OCI-LY7 (cell line): ENCODE results near the gene PLAAT3.
"Not testable (repeated sequence)": the region's sequence is repeated elsewhere in the genome, so short reads cannot be mapped to it uniquely, and the experiment has no call there.

Source experiments
- EZH2phosphoT487 ChIP-seq: fragments of 200-600 bp; sonication (generic); IDR thresholded peaks from 2 replicates; pipeline ENCODE4 v1.6.1; 2018; ENCODE audit warnings: low read depth, borderline replicate concordance, mild to moderate bottlenecking, mixed run types, antibody characterized with exemption, low read length, moderate library complexity, mixed read lengths
- TF ChIP-seq, protein P1 (sequence below): fragments of 200-600 bp; sonication (generic); conservative IDR thresholded peaks from 2 replicates; pipeline ENCODE4 v1.5.1; 2014; ENCODE audit warnings: mild to moderate bottlenecking, antibody characterized with exemption, low read length, moderate library complexity, mixed read lengths

DNA sequence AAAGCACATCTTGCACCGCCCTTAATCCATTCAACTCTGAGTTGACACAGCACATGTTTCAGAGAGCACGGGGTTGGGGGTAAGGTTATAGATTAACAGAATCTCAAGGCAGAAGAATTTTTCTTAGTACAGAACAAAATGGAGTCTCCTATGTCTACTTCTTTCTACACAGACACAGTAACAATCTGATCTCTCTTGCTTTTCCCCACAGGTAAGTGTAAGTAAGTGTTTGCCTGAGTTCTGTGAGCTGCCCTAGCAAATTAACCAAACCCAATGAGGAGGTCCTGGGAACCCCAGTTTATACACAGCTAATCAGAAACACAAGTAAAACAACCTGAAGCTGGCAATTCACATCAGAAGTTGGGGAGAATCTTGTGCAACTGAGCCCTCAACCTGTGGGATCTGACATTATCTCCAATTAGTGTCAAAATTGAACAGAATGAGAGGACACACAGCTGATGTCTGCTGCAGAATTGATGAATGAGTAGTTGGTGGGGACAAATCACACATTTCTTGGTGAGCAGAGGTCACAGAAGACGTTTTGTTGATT, 85.4 kb downstream of the PLAAT3 start:
- TF ChIP-seq, protein P1, sequence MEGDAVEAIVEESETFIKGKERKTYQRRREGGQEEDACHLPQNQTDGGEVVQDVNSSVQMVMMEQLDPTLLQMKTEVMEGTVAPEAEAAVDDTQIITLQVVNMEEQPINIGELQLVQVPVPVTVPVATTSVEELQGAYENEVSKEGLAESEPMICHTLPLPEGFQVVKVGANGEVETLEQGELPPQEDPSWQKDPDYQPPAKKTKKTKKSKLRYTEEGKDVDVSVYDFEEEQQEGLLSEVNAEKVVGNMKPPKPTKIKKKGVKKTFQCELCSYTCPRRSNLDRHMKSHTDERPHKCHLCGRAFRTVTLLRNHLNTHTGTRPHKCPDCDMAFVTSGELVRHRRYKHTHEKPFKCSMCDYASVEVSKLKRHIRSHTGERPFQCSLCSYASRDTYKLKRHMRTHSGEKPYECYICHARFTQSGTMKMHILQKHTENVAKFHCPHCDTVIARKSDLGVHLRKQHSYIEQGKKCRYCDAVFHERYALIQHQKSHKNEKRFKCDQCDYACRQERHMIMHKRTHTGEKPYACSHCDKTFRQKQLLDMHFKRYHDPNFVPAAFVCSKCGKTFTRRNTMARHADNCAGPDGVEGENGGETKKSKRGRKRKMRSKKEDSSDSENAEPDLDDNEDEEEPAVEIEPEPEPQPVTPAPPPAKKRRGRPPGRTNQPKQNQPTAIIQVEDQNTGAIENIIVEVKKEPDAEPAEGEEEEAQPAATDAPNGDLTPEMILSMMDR = not testable (repeated sequence)
- TF ChIP-seq EZH2phosphoT487 = not testable (repeated sequence)
